Stimulated activated CD8-positive, alpha-beta memory T cell treated with anti-CD3 and anti-CD28 coated beads, Interleukin-12 subunit alpha, Interleukin-12 subunit beta, amount 100 ng/mL, for 24 hours (primary cell): ENCODE measurements around the gene BCAS1.

Source experiments
- DNase-seq: peaks from one replicate; pipeline ENCODE4 v3.0.0-alpha.2; 2020; ENCODE audit errors: extremely low read depth

The BCAS1 gene

GRCh38 chr20:54103067-54103761, 32.8 kb upstream of the BCAS1 start:
- DNase-seq: peak; percentile 46

- no peak for DNase-seq
Observed at GRCh38 chr20:54102543-54102942, 32.1 kb upstream of the BCAS1 start.

- DNase-seq: no peak
Observed at GRCh38 chr20:54100563-54100962, 30.2 kb upstream of the BCAS1 start.

- DNase-seq: no peak
Observed at GRCh38 chr20:54099894-54100293, 29.5 kb upstream of the BCAS1 start.

GRCh38 chr20:54098047-54098446, 27.7 kb upstream of the BCAS1 start:
- no peak for DNase-seq

- DNase-seq: no peak
Observed at GRCh38 chr20:54097236-54097529, 26.8 kb upstream of the BCAS1 start.

GRCh38 chr20:54095824-54096223, 25.4 kb upstream of the BCAS1 start:
- no peak for DNase-seq

GRCh38 chr20:54094268-54094580, 23.8 kb upstream of the BCAS1 start:
- no peak for DNase-seq

GRCh38 chr20:54093423-54094267, 23.3 kb upstream of the BCAS1 start:
- no peak for DNase-seq

GRCh38 chr20:54092021-54092420, 21.6 kb upstream of the BCAS1 start:
- no peak for DNase-seq

GRCh38 chr20:54091120-54091480, 20.7 kb upstream of the BCAS1 start:
- no peak for DNase-seq

- no peak for DNase-seq
Observed at GRCh38 chr20:54090230-54091119, 20.1 kb upstream of the BCAS1 start.

- DNase-seq: no peak
Observed at GRCh38 chr20:54088430-54088829, 18.0 kb upstream of the BCAS1 start.

- no peak for DNase-seq
Observed at GRCh38 chr20:54086507-54087039, 16.2 kb upstream of the BCAS1 start.

- DNase-seq: no peak
Observed at GRCh38 chr20:54085910-54086309, 15.5 kb upstream of the BCAS1 start.

GRCh38 chr20:54085425-54085824, 15.0 kb upstream of the BCAS1 start:
- DNase-seq: no peak

GRCh38 chr20:54084727-54085388, 14.5 kb upstream of the BCAS1 start:
- DNase-seq: no peak

GRCh38 chr20:54084193-54084592, 13.8 kb upstream of the BCAS1 start:
- no peak for DNase-seq

GRCh38 chr20:54083459-54083858, 13.1 kb upstream of the BCAS1 start:
- no peak for DNase-seq

- DNase-seq: no peak
Observed at GRCh38 chr20:54082100-54082499, 11.7 kb upstream of the BCAS1 start.

GRCh38 chr20:54079652-54080051, 9.3 kb upstream of the BCAS1 start:
- no peak for DNase-seq
